Measurements from ENCODE around the gene CD79B.
A peak's percentile ranks its signal among the peaks of the same experiment; 100 is the strongest.
"Not testable (repeated sequence)": the region's sequence is repeated elsewhere in the genome, so short reads cannot be mapped to it uniquely, and the experiment has no call there.

The CD79B gene

GRCh38 chr17:63930951-63931575 is 1.1 kb downstream of the CD79B start:
- no peak for DNase-seq

- DNase-seq = no peak
Observed at GRCh38 chr17:63929860-63930766, 2.0 kb downstream of the CD79B start.

- no peak for DNase-seq
Observed at GRCh38 chr17:63928966-63929695, 3.0 kb downstream of the CD79B start.

GRCh38 chr17:63928172-63928666 is 3.9 kb downstream of the CD79B start:
- no peak for DNase-seq

- no peak for DNase-seq
Observed at GRCh38 chr17:63927464-63928171, 4.5 kb downstream of the CD79B start.

- no peak for DNase-seq
Observed at GRCh38 chr17:63926164-63926563, 6.0 kb downstream of the CD79B start.

GRCh38 chr17:63925615-63926014 is 6.5 kb downstream of the CD79B start:
- no peak for DNase-seq

- not testable (repeated sequence) for DNase-seq
Observed at GRCh38 chr17:63922402-63922801, 9.7 kb downstream of the CD79B start.

GRCh38 chr17:63920779-63921178 is 11.4 kb downstream of the CD79B start:
- not testable (repeated sequence) for DNase-seq

- not testable (repeated sequence) for DNase-seq
Observed at GRCh38 chr17:63920050-63920449, 12.1 kb downstream of the CD79B start.

GRCh38 chr17:63919311-63919723 is 12.8 kb downstream of the CD79B start:
- peak; percentile 27 for DNase-seq

- DNase-seq = not testable (repeated sequence)
Observed at GRCh38 chr17:63918789-63919305, 13.3 kb downstream of the CD79B start, which contains the start of gene GH1. Gene GH1 (minus strand): TSS chr17:63918839. CDS start chr17:63918776, 63 bp downstream.

- no peak for DNase-seq
Observed at GRCh38 chr17:63918305-63918704, 13.8 kb downstream of the CD79B start.

GRCh38 chr17:63917646-63918045 is 14.5 kb downstream of the CD79B start:
- no peak for DNase-seq

GRCh38 chr17:63917206-63917605 is 14.9 kb downstream of the CD79B start:
- not testable (repeated sequence) for DNase-seq

- DNase-seq = no peak
Observed at GRCh38 chr17:63916566-63917185, 15.5 kb downstream of the CD79B start.

- not testable (repeated sequence) for DNase-seq
Observed at GRCh38 chr17:63915753-63916152, 16.4 kb downstream of the CD79B start.

- no peak for DNase-seq
Observed at GRCh38 chr17:63914471-63914870, 17.7 kb downstream of the CD79B start.

GRCh38 chr17:63911657-63912100 is 20.5 kb downstream of the CD79B start:
- DNase-seq = peak; percentile 11

- no peak for DNase-seq
Observed at GRCh38 chr17:63911041-63911635, 21.0 kb downstream of the CD79B start, which contains the start of gene CSHL1. Gene CSHL1 (minus strand): TSS chr17:63911258. CDS start chr17:63911196, 62 bp downstream.

GRCh38 chr17:63910096-63910495 is 22.0 kb downstream of the CD79B start:
- DNase-seq = no peak
